Vein endothelial cell (primary cell): ENCODE results near the gene ADAM30. TPM values are rescaled to one million over a fixed set of nuclear protein-coding genes. Genes with fewer than 3 reads are reported as not detected.

ENCODE experiments used
- total RNA-seq: library from RNA; depleted of rRNA; stranded (reverse); fragments of >200 nt; gene quantifications from 2 replicates; pipeline ENCODE4 v1.2.3, GENCODE V29; 2012

ADAM30 gene
- total RNA-seq = not detected in 2 replicates

DNA sequence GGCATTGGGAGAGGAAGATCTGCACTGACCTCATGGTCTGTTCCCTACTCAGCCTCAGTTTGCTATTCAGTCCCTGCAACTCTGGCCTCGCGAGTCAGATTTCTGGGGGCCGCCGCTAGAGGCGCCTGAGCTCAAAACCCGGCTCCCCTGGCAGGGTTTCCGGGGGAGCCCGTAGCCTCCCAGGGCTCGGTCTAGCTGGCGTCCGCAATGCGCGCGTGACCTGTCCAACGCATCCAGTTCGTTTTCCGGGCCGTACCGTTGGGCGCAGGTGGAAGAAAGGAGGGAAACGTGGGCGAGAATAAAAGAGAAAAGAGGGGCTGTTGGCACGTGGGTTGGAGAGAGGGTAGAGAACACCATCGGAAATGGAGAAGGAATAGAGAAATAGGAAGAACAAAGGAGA lies at the start of gene ADAM30:
Gene ADAM30 (minus strand): TSS at position 213 of the 400 bp plus-strand sequence. CDS start 179 bp downstream, at position 34.

Other genes with a start within 250 kb of the ADAM30 start
- 23.3 and 24.5 TPM in 2 replicates for gene ZNF697, start 248.2 kb downstream of the ADAM30 start, total RNA-seq
- gene PHGDH, start 184.6 kb downstream of the ADAM30 start, total RNA-seq = 9.5 and 10.5 TPM in 2 replicates
- not detected in 2 replicates for gene HMGCS2, start 127.6 kb downstream of the ADAM30 start, total RNA-seq
- gene REG4, start 85.1 kb downstream of the ADAM30 start, total RNA-seq = not detected in 2 replicates
- 24.6 and 31.0 TPM in 2 replicates for gene NOTCH2, start 173.1 kb upstream of the ADAM30 start, total RNA-seq